Measurements from ENCODE around the gene WEE2. TPM values are rescaled to one million over a fixed set of nuclear protein-coding genes. Genes with fewer than 3 reads are reported as not detected.

The WEE2 gene
- total RNA-seq, 1 donor from 2014 or later, result not detected

- Mint-ChIP-seq H3K36me3 (ENCODE audit: unreplicated experiment) (no peaks in the 10 kb centered on the region), H3K27me3 (ENCODE audit: unreplicated experiment) (no peaks in the 10 kb centered on the region), H3K4me1 (ENCODE audit: low read depth, unreplicated experiment) (no peaks in the 10 kb centered on the region), H3K27ac (ENCODE audit: unreplicated experiment) (no peak overlapping the region), H3K9me3 (ENCODE audit: unreplicated experiment) (no peaks in the 10 kb centered on the region), H3K4me3 (ENCODE audit: unreplicated experiment) (no peak overlapping the region)
- no peak for TF ChIP-seq CTCF (IDR thresholded peaks at IDR 0.05; ENCODE audit: partially characterized antibody, unreplicated experiment)
- no peak for DNase-seq
Measured at GRCh38 chr7:141712603-141713255, 4.6 kb downstream of the WEE2 start.

GRCh38 chr7:141713890-141714289 lies 5.7 kb downstream of the WEE2 start:
- no peak overlapping the region for H3K4me3 Mint-ChIP-seq (ENCODE audit: unreplicated experiment)

GRCh38 chr7:141714571-141714970 lies 6.4 kb downstream of the WEE2 start:
- Mint-ChIP-seq H3K36me3 (ENCODE audit: unreplicated experiment) (no peaks in the 10 kb centered on the region), H3K9me3 (ENCODE audit: unreplicated experiment) (no peaks in the 10 kb centered on the region), H3K4me3 (ENCODE audit: unreplicated experiment) (no peak overlapping the region), H3K27me3 (ENCODE audit: unreplicated experiment) (no peaks in the 10 kb centered on the region), H3K27ac (ENCODE audit: unreplicated experiment) (no peak overlapping the region), H3K4me1 (ENCODE audit: low read depth, unreplicated experiment) (no peaks in the 10 kb centered on the region)
- TF ChIP-seq CTCF (IDR thresholded peaks at IDR 0.05; ENCODE audit: partially characterized antibody, unreplicated experiment), result no peak
- no peak for DNase-seq

More at GRCh38 chr7:141713890-141714289, 5.7 kb downstream of the WEE2 start:
- Mint-ChIP-seq H3K36me3 (ENCODE audit: unreplicated experiment) (no peaks in the 10 kb centered on the region), H3K27ac (ENCODE audit: unreplicated experiment) (no peak overlapping the region), H3K4me1 (ENCODE audit: low read depth, unreplicated experiment) (no peaks in the 10 kb centered on the region), H3K27me3 (ENCODE audit: unreplicated experiment) (no peaks in the 10 kb centered on the region), H3K9me3 (ENCODE audit: unreplicated experiment) (no peaks in the 10 kb centered on the region)
- no peak for DNase-seq
- TF ChIP-seq CTCF (IDR thresholded peaks at IDR 0.05; ENCODE audit: partially characterized antibody, unreplicated experiment), result no peak

- Mint-ChIP-seq H3K4me3 (ENCODE audit: unreplicated experiment) (no peak overlapping the region), H3K4me1 (ENCODE audit: low read depth, unreplicated experiment) (no peaks in the 10 kb centered on the region), H3K27me3 (ENCODE audit: unreplicated experiment) (no peaks in the 10 kb centered on the region), H3K27ac (ENCODE audit: unreplicated experiment) (no peak overlapping the region), H3K9me3 (ENCODE audit: unreplicated experiment) (no peaks in the 10 kb centered on the region), H3K36me3 (ENCODE audit: unreplicated experiment) (no peaks in the 10 kb centered on the region)
- no peak for TF ChIP-seq CTCF (IDR thresholded peaks at IDR 0.05; ENCODE audit: partially characterized antibody, unreplicated experiment)
- no peak for DNase-seq
Measured at GRCh38 chr7:141715018-141715417, 6.9 kb downstream of the WEE2 start.

- Mint-ChIP-seq H3K27me3 (ENCODE audit: unreplicated experiment) (no peaks in the 10 kb centered on the region), H3K36me3 (ENCODE audit: unreplicated experiment) (no peaks in the 10 kb centered on the region), H3K4me1 (ENCODE audit: low read depth, unreplicated experiment) (no peaks in the 10 kb centered on the region), H3K4me3 (ENCODE audit: unreplicated experiment) (no peak overlapping the region), H3K9me3 (ENCODE audit: unreplicated experiment) (no peaks in the 10 kb centered on the region), H3K27ac (ENCODE audit: unreplicated experiment) (no peak overlapping the region)
- no peak for TF ChIP-seq CTCF (IDR thresholded peaks at IDR 0.05; ENCODE audit: partially characterized antibody, unreplicated experiment)
- no peak for DNase-seq
Measured at GRCh38 chr7:141715794-141716689, 7.9 kb downstream of the WEE2 start.

All from glutamatergic neuron (in vitro differentiated cells).